HG03095 (cell line): Measurements from ENCODE around the gene SLC44A3.

Experiments
- ATAC-seq: cut with Tn5 transposase; IDR thresholded peaks from one replicate; pipeline ENCODE4 v1.9.1; 2021; ENCODE audit warnings: moderate library complexity; ENCODE audit not compliant: unreplicated experiment

The SLC44A3 gene

GRCh38 chr1:94905207-94905606 lies 85.0 kb downstream of the SLC44A3 start:
- no peak for ATAC-seq

GRCh38 chr1:94906382-94906781 lies 86.2 kb downstream of the SLC44A3 start:
- ATAC-seq = no peak

GRCh38 chr1:94907136-94907535 lies 87.0 kb downstream of the SLC44A3 start:
- no peak for ATAC-seq

- ATAC-seq = no peak
Measured at GRCh38 chr1:94908190-94908589, 88.0 kb downstream of the SLC44A3 start.

- ATAC-seq = no peak
Measured at GRCh38 chr1:94908965-94909364, 88.8 kb downstream of the SLC44A3 start.

- ATAC-seq = no peak
Measured at GRCh38 chr1:94909486-94909885, 89.3 kb downstream of the SLC44A3 start.

- ATAC-seq = no peak
Measured at GRCh38 chr1:94912263-94913184, 92.4 kb downstream of the SLC44A3 start.

GRCh38 chr1:94917251-94917650 lies 97.1 kb downstream of the SLC44A3 start:
- no peak for ATAC-seq

GRCh38 chr1:94919241-94920030 lies 99.3 kb downstream of the SLC44A3 start:
- no peak for ATAC-seq

- ATAC-seq = no peak
Measured at GRCh38 chr1:94920061-94920460, 99.9 kb downstream of the SLC44A3 start.

- ATAC-seq = no peak
Measured at GRCh38 chr1:94921977-94922376, 101.8 kb downstream of the SLC44A3 start.

GRCh38 chr1:94922761-94923331 lies 102.7 kb downstream of the SLC44A3 start:
- ATAC-seq = no peak

- ATAC-seq = no peak
Measured at GRCh38 chr1:94925004-94925403, 104.8 kb downstream of the SLC44A3 start.

GRCh38 chr1:94925561-94926125 lies 105.5 kb downstream of the SLC44A3 start:
- no peak for ATAC-seq

GRCh38 chr1:94926126-94926914 lies 106.2 kb downstream of the SLC44A3 start:
- ATAC-seq = peak; percentile 22

GRCh38 chr1:94926915-94927404 lies 106.8 kb downstream of the SLC44A3 start, which contains the start of gene CNN3:
Gene CNN3, minus strand, starts transcription at chr1:94927110. Its CDS starts 216 bp downstream, at chr1:94926894.
- peak; percentile 85 for ATAC-seq

- no peak for ATAC-seq
Measured at GRCh38 chr1:94927405-94928175, 107.4 kb downstream of the SLC44A3 start.

GRCh38 chr1:94928293-94928939 lies 108.3 kb downstream of the SLC44A3 start:
- no peak for ATAC-seq
